Choroid plexus epithelial cell (primary cell): ENCODE data around the gene FASTKD3.

Experiments used
- DNase-seq: peaks from one replicate; pipeline ENCODE4 v3.0.0-alpha.2; 2010; ENCODE audit warnings: low read depth
- H3K4me3 ChIP-seq: 2 replicates; pipeline ENCODE4 v1.5.1; 2011; ENCODE audit warnings: low read depth, mild to moderate bottlenecking, control low read depth, low read length, moderate library complexity
- CTCF ChIP-seq: conservative IDR thresholded peaks from 2 replicates; pipeline ENCODE4 v1.5.1; 2011; ENCODE audit warnings: low read depth, mild to moderate bottlenecking, control low read depth, inconsistent platforms, low read length, moderate library complexity

FASTKD3 gene

DNA sequence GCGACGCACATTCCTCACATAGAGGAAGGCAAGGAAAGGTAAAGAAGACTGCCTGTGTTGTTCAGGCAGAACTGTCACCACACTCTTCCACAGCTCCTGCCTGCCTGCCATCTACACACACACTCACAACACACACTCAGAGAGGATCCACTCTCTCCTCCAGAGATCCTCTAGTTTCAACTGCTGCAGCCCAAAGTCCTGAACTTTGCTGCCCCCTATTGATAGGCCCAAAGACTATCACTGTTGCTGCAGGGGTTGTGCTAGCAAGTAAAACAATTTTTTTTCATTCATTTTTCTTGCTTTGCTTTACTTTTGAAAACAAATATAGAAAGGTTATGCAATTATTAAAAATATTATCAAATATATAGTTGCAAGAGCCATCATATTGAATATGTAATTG, 12.0 kb downstream of the FASTKD3 start:
- H3K4me3 ChIP-seq: no peak overlapping the region
- TF ChIP-seq CTCF: peak; percentile 90
- DNase-seq: peak; percentile 79

- no peak for DNase-seq
- no peak for TF ChIP-seq CTCF
- no peak overlapping the region for H3K4me3 ChIP-seq
These were observed 13.2 kb downstream of the FASTKD3 start for GRCh38 chr5:7855611-7856010.

DNA sequence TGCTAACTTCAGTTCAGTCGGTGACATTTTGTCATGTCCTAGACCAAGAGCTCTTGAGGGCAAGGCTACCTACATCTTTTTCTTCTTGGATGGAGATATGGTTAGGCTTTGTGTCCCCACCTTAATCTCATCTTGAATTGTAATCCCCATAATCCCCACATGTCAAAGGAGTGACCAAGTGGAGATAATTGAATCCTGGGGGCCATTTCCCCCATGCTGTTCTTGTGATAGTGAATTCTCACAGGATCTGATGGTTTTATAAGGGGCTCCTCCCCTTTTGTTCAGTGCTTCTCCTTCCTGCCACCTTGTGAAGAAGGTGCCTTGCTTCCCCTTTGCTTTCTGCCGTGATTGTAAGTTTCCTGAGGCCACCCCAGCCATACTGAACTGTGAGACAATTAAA, 15.8 kb downstream of the FASTKD3 start:
- no peak overlapping the region for H3K4me3 ChIP-seq
- no peak for TF ChIP-seq CTCF
- no peak for DNase-seq

DNA sequence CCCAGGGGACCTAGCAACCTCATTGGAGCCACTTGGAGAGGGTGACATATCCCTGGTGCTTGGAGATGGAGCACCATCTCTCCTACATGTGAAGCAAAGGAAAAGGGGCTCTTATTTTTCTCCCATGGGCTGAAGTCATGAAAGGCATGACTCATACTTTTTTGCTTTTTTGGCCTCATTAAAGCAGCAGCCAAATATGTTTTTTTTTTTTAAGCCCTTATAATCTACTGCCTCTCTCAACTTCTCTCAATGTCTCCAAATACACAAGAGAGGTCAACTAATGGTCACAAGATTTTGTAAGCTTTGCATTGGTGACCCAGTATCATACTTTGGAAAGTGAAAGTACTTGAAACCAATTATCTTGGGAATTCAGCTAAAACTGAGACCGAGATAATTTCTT, 16.3 kb downstream of the FASTKD3 start:
- H3K4me3 ChIP-seq: no peak overlapping the region
- peak; percentile 66 for DNase-seq
- TF ChIP-seq CTCF: no peak

DNA sequence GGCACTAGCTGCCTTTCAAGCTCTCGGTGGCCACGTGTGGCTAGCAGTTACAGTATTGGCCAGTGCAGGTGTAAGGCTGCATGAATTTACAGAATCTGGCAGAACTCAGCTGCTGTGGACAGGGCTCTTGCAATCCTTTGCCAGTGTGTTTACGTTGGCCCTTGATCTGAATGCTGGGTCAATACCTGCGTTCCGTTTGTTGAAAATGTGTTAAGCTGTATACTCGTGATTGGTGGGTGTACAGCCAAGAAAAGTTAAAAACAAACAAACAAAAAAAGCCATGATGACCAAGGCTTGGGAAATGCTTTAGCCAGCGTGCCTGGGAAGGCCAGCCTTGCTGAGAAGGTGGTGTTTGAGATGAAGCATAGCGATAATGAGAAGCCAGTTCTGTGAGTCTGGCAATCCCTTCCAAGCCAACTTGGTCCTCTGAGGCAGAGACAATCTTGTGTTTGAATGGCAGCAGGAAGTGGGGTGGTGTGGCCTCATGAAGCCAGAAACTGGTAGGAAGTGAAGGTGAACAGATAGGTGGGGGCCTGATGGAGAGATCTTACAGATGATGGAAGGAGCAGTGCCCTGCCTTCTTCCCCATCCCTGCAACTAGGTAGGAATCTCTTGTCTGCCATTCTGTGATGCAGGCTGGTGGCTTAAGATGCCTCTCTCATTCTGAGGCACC, 17.1 kb downstream of the FASTKD3 start:
- no peak for TF ChIP-seq CTCF
- H3K4me3 ChIP-seq: no peak overlapping the region
- DNase-seq: no peak

DNA sequence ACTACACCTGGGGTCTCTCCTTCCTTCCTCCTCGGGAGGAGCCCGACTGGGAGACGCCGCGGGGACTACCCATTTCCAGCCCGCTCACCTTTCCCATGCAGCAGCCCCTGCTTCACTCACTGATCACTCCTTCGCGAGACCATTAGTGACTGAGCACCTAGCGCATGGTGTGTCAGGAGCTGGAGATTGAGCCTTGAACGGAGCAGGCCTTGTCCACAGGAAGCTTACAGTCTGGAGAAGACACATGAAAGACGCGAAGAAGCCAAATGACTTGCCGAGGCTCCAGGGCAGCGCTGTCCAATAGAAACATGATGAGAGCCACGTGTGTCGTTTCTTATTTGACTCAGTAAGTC, 17.6 kb downstream of the FASTKD3 start:
- no peak for TF ChIP-seq CTCF
- H3K4me3 ChIP-seq: peak overlapping the region; percentile 65
- no peak for DNase-seq
